Esophagus squamous epithelium (tissue), 5 donors: ENCODE results near the gene MAP2K7. TPM values are rescaled to one million over a fixed set of nuclear protein-coding genes. Genes with fewer than 3 reads are reported as not detected.

Source experiments
- DNase-seq: peaks from one replicate; lab custom pipeline; 2025; lab: John Stamatoyannopoulos, UW
- H3K27ac ChIP-seq, 4 donors: fragments of 200-600 bp; sonication (generic); one replicate each; pipeline ENCODE4 v1.5.1; 2016 to 2019; ENCODE audit warnings: mild to moderate bottlenecking in 1 of 4
- H3K27me3 ChIP-seq, 4 donors: fragments of 200-600 bp; sonication (generic); 1 replicate in 3 of 4; 2 replicates in 1 of 4; pipeline versions ENCODE4 v1.5.1 to v1.6.0; 2017 to 2021; ENCODE audit warnings: antibody characterized with exemption in 1 of 4
- H3K36me3 ChIP-seq, 3 donors: fragments of 200-600 bp; sonication (generic); one replicate each; pipeline ENCODE4 v1.5.1; 2016 to 2019
- H3K4me1 ChIP-seq, 3 donors: fragments of 200-600 bp; sonication (generic); one replicate each; pipeline ENCODE4 v1.5.1; 2017 to 2019
- H3K4me3 ChIP-seq, 4 donors: fragments of 200-600 bp; sonication (generic); 1 replicate in 3 of 4; 2 replicates in 1 of 4; pipeline ENCODE4 v1.5.1; 2016 to 2019; ENCODE audit warnings: mild to moderate bottlenecking in 2 of 4, moderate library complexity in 1 of 4
- H3K9me3 ChIP-seq, 3 donors: fragments of 200-600 bp; sonication (generic); one replicate each; pipeline ENCODE4 v1.5.1; 2016 to 2019
- POLR2A ChIP-seq, 4 donors: fragments of 450-650 bp; IDR thresholded peaks; one replicate each; pipeline ENCODE4 v1.6.1; 2017; ENCODE audit warnings: antibody characterized with exemption in 4 of 4, mild to moderate bottlenecking in 4 of 4, moderate library complexity in 3 of 4
- WGBS, 2 donors: methylation state at CpG; one replicate each; pipeline ENCODE4 v1.1.5; 2018; 5-methylcytosine and 5-hydroxymethylcytosine counted together
- intact Hi-C: fragments of 100-400 bp; cut with DNase I; formaldehyde crosslinking; loops from one replicate; pipeline ENCODE4 v1.15.0; 2022
- total RNA-seq, 4 donors: library from RNA; depleted of rRNA; stranded (reverse); fragments of >200 nt; gene quantifications; one replicate each; pipeline ENCODE4 v1.1.0, GENCODE V29; 2016
- TF ChIP-seq, protein P1 (sequence below), 6 experiments: fragments of 450-650 bp in 4 of 6; fragments of 200-600 bp in 2 of 6; sonication (generic) in 2 of 6; IDR thresholded peaks; one replicate each; pipeline ENCODE4 v1.5.1; 2016 to 2019; ENCODE audit warnings: antibody characterized with exemption in 6 of 6, mild to moderate bottlenecking in 4 of 6, moderate library complexity in 4 of 6
- donor health status: DM: yes; HTN: yes; CAD: no.

MAP2K7 gene
- total RNA-seq, 4 donors from 2014 or later = 8.6 to 17.3 (median 13.8) TPM

DNA sequence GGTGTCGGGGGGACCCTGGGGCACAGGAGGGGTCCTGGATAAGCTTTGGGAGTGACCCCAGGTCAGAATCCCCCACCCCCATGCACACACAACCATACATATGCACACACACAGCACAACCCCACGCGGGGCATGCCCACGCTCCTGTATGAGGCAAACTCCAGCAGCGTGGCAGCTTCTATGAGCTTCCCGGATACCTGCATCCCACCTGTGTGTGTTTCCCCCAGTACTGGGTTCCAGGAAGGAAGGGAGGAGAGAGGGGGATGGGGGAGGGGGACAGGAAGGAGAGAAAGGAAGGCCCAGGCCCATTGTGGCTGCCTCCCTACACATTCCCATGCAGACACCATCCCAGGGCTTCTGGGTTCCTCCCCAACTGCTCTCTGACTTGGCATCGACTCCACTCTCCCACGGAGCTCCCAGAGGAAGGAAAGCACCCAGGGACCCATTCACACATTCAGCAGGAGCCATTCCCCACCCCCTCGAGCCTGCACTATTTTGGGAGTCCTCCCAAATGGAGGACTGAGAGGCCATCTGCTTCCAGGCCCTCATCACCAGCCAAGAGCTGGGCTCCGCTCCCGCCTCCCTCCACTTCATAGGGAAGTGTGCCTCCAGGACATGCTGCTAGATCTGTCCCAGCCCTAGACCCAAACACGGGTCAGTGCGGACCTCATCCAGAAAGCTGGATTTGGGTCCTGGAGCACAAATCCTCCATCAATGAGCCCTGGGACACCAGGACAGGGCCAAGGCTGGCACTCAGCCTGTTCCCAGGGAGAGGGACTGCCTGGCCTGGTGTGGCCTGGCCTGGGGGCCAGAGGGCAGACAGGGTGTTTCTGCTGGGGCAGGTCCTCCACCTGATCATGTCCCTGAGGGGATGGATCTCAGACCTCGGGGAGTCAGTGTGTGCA lies 42.7 kb upstream of the MAP2K7 start:
- TF ChIP-seq, protein P1, sequence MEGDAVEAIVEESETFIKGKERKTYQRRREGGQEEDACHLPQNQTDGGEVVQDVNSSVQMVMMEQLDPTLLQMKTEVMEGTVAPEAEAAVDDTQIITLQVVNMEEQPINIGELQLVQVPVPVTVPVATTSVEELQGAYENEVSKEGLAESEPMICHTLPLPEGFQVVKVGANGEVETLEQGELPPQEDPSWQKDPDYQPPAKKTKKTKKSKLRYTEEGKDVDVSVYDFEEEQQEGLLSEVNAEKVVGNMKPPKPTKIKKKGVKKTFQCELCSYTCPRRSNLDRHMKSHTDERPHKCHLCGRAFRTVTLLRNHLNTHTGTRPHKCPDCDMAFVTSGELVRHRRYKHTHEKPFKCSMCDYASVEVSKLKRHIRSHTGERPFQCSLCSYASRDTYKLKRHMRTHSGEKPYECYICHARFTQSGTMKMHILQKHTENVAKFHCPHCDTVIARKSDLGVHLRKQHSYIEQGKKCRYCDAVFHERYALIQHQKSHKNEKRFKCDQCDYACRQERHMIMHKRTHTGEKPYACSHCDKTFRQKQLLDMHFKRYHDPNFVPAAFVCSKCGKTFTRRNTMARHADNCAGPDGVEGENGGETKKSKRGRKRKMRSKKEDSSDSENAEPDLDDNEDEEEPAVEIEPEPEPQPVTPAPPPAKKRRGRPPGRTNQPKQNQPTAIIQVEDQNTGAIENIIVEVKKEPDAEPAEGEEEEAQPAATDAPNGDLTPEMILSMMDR (IDR thresholded peaks at IDR 0.05) = no peak
- TF ChIP-seq POLR2A (IDR thresholded peaks at IDR 0.05) = no peak
- peaks cover 13 to 54% (median 16%) of the 10 kb centered on the region in 3 donors for H3K4me1 ChIP-seq
- H3K9me3 ChIP-seq = no peaks in the 10 kb centered on the region
- no peak overlapping the region for H3K4me3 ChIP-seq
- peaks cover 0 to 25% (median 0%) of the 10 kb centered on the region in 3 donors for H3K36me3 ChIP-seq
- intact Hi-C loops = no loop called here
- DNase-seq = no peak
- H3K27me3 ChIP-seq = peaks cover 0 to 96% (median 0%) of the 10 kb centered on the region in 4 donors
- WGBS, 2 donors = 66 to 67% methylated on average over 3 to 7 of the region's 14 CpGs
- no peak overlapping the region for H3K27ac ChIP-seq

- WGBS, 2 donors = 76 to 80% methylated on average over 4 to 7 of the region's 63 CpGs
- Histone ChIP-seq H3K4me1 (peaks cover 13 to 62% (median 16%) of the 10 kb centered on the region in 3 donors), H3K27ac (no peak overlapping the region), H3K27me3 (peaks cover 0 to 97% (median 0%) of the 10 kb centered on the region in 4 donors), H3K36me3 (peaks cover 0 to 25% (median 0%) of the 10 kb centered on the region in 3 donors), H3K9me3 (no peaks in the 10 kb centered on the region), H3K4me3 (peak overlapping the region; percentile 15 to 61 (median 37))
- no peak for TF ChIP-seq POLR2A (IDR thresholded peaks at IDR 0.05)
- TF ChIP-seq, protein P1 (IDR thresholded peaks at IDR 0.05) = no peak
- intact Hi-C loops = no loop called here
- no peak for DNase-seq
These were observed 41.9 kb upstream of the MAP2K7 start for GRCh38 chr19:7861619-7862412.

DNA sequence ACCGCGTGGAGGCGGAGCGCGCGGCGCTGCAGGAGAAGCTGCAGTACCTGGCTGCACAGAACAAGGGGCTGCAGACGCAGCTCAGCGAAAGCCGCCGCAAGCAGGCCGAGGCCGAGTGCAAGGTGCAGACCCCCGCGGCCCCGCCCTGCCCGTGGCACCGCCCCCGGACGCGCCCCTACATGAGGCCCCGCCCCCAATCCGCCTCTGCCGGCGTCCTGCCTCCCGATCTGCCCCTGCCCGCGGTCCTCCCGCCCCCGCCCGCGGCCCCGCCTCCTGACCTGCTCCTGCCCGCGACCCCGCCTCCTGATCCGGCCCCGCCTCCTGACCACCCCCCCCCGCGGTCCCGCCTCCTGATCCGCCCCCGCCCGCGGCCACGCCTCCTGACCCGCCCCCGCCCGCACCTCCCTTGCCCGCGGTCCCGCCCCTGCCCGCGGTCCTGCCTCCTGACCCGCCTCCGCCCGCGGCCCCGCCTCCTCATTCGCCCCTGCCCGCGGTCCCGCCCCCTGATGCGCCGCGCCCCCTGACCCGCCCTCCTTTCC lies 41.2 kb upstream of the MAP2K7 start:
- TF ChIP-seq POLR2A (IDR thresholded peaks at IDR 0.05) = no peak
- H3K4me1 ChIP-seq = peaks cover 13 to 63% (median 16%) of the 10 kb centered on the region in 3 donors
- H3K9me3 ChIP-seq = no peaks in the 10 kb centered on the region
- peaks cover 0 to 25% (median 0%) of the 10 kb centered on the region in 3 donors for H3K36me3 ChIP-seq
- WGBS, 2 donors = 0% methylated on average over 5 of the region's 67 CpGs; no CpG with 5 or more reads in 1 of the 2 donors
- H3K27me3 ChIP-seq = peaks cover 0 to 97% (median 0%) of the 10 kb centered on the region in 4 donors
- intact Hi-C loops = no loop called here
- H3K4me3 ChIP-seq = peak overlapping the region; percentile 15 to 61 (median 37)
- no peak for DNase-seq
- H3K27ac ChIP-seq = no peak overlapping the region

DNA sequence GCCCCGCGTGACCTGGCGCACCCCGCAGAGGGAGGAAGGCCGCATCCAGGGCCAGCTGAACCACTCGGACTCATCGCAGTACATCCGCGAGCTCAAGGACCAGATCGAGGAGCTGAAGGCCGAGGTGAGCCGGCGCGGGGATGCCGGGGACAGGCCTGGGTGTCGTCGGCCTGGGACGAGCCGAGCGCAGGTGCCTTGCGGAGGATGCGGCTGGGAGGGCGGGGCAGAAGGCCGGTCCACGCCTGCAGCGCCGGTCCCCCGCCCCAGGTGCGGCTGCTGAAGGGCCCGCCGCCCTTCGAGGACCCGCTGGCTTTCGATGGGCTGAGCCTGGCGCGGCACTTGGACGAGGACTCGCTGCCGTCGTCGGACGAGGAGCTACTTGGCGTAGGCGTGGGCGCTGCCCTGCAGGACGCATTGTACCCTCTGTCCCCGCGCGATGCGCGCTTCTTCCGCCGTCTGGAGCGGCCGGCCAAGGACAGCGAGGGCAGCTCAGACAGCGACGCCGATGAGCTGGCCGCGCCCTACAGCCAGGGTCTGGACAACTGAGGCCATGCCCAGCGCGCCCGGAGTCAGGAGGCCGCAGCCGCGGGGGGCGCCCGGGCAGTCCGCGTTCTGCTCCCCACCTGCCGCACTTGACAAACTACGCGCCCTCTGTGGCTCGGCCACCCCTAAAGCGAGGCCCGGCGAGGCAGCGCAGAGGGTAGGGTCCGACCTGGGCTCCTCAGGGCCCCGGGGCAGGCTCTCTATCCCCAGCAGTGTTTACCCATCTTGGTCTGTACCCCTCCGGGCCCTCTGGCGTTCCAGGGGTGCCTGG lies 40.3 kb upstream of the MAP2K7 start:
- Histone ChIP-seq H3K27me3 (peaks cover 0 to 97% (median 0%) of the 10 kb centered on the region in 4 donors), H3K36me3 (peaks cover 0 to 21% (median 0%) of the 10 kb centered on the region in 3 donors), H3K27ac (no peak overlapping the region), H3K4me1 (peaks cover 15 to 62% (median 16%) of the 10 kb centered on the region in 3 donors), H3K9me3 (no peaks in the 10 kb centered on the region), H3K4me3 (peak overlapping the region in 2 of 4 donors; percentile 41 to 61)
- TF ChIP-seq, protein P1 (IDR thresholded peaks at IDR 0.05) = no peak
- TF ChIP-seq POLR2A (IDR thresholded peaks at IDR 0.05) = no peak
- WGBS, 2 donors = 60 to 77% methylated on average over 4 to 5 of the region's 83 CpGs
- intact Hi-C loops = no loop called here
- DNase-seq = no peak
